HepG2 (cell line): ENCODE data around the gene RABL6. TPM values are rescaled to one million over a fixed set of nuclear protein-coding genes. Genes with fewer than 3 reads are reported as not detected.

Source experiments
- ATF1 ChIP-seq: IDR thresholded peaks from 2 replicates; pipeline ENCODE4 v1.6.1; 2016; ENCODE audit warnings: mild to moderate bottlenecking, control low read depth
- ATF5 ChIP-seq: sonication (generic); formaldehyde crosslinking; IDR thresholded peaks from 2 replicates; pipeline ENCODE4 v1.4.0; 2020; ENCODE audit warnings: mild to moderate bottlenecking, low read depth, missing genetic modification reagents
- CTCF ChIP-seq: sonication (generic); formaldehyde crosslinking; IDR thresholded peaks from 2 replicates; pipeline ENCODE4 v1.5.0; 2020; ENCODE audit warnings: mild to moderate bottlenecking, missing genetic modification reagents, moderate library complexity
- FOXP1 ChIP-seq, 2 experiments: fragments of 450-650 bp in 1 of 2; IDR thresholded peaks; 2 replicates each; pipeline ENCODE4 v1.6.1; 2017 to 2018; ENCODE audit warnings: antibody characterized with exemption in 1 of 2
- HDAC1 ChIP-seq: sonication (generic); formaldehyde crosslinking; IDR thresholded peaks from 2 replicates; pipeline ENCODE4 v1.5.1; 2020; ENCODE audit warnings: mild to moderate bottlenecking, missing genetic modification reagents
- HNRNPL ChIP-seq: fragments of 200-400 bp; formaldehyde crosslinking; IDR thresholded peaks from 2 replicates; pipeline ENCODE4 v1.6.1; 2017; ENCODE audit warnings: mild to moderate bottlenecking, low read depth, low read length
- MED13 ChIP-seq: sonication (generic); formaldehyde crosslinking; IDR thresholded peaks from 2 replicates; pipeline ENCODE4 v1.5.0; 2020; ENCODE audit warnings: missing genetic modification reagents
- RXRB ChIP-seq: IDR thresholded peaks from 2 replicates; pipeline ENCODE4 v1.6.1; 2016; ENCODE audit warnings: borderline replicate concordance, missing genetic modification reagents, missing compliant biosample characterization
- SIX1 ChIP-seq: sonication (generic); formaldehyde crosslinking; IDR thresholded peaks from 2 replicates; pipeline ENCODE4 v1.4.0; 2020; ENCODE audit warnings: missing genetic modification reagents, borderline replicate concordance
- TOPORS ChIP-seq: sonication (generic); formaldehyde crosslinking; IDR thresholded peaks from 2 replicates; pipeline ENCODE4 v1.8.0; 2023; ENCODE audit warnings: mild to moderate bottlenecking, missing genetic modification reagents
- ZFYVE20 ChIP-seq: sonication (generic); formaldehyde crosslinking; IDR thresholded peaks from 2 replicates; pipeline ENCODE4 v1.8.0; 2023; ENCODE audit warnings: low read depth, mild to moderate bottlenecking, moderate library complexity, missing genetic modification reagents, borderline replicate concordance
- ZMAT3 ChIP-seq: sonication (generic); formaldehyde crosslinking; conservative IDR thresholded peaks from 2 replicates; pipeline ENCODE4 v1.7.0; 2021; ENCODE audit warnings: missing genetic modification reagents
- ZNF124 ChIP-seq: sonication (generic); formaldehyde crosslinking; IDR thresholded peaks from 2 replicates; pipeline ENCODE4 v1.4.0; 2020; ENCODE audit warnings: missing genetic modification reagents
- ZNF3 ChIP-seq: IDR thresholded peaks from 2 replicates; pipeline ENCODE4 v1.7.0; 2017; ENCODE audit warnings: inconsistent platforms
- ZNF350 ChIP-seq: sonication (generic); formaldehyde crosslinking; IDR thresholded peaks from 2 replicates; pipeline ENCODE4 v1.4.0; 2020; ENCODE audit warnings: mild to moderate bottlenecking, low read depth, missing genetic modification reagents, borderline replicate concordance
- ZNF431 ChIP-seq: sonication (generic); formaldehyde crosslinking; IDR thresholded peaks from 2 replicates; pipeline ENCODE4 v1.9.0; 2022; ENCODE audit warnings: missing genetic modification reagents, low read depth, mild to moderate bottlenecking, borderline replicate concordance
- ZNF468 ChIP-seq: sonication (generic); formaldehyde crosslinking; IDR thresholded peaks from 2 replicates; pipeline ENCODE4 v1.8.0; 2022; ENCODE audit warnings: mild to moderate bottlenecking, moderate library complexity, missing genetic modification reagents
- ZNF549 ChIP-seq: sonication (generic); formaldehyde crosslinking; IDR thresholded peaks from 2 replicates; pipeline ENCODE4 v1.5.0; 2020; ENCODE audit warnings: missing genetic modification reagents
- ZNF615 ChIP-seq: sonication (generic); formaldehyde crosslinking; IDR thresholded peaks from 2 replicates; pipeline ENCODE4 v1.5.0; 2020; ENCODE audit warnings: mild to moderate bottlenecking, missing genetic modification reagents, borderline replicate concordance
- ZNF660 ChIP-seq: sonication (generic); formaldehyde crosslinking; IDR thresholded peaks from 2 replicates; pipeline ENCODE4 v1.5.1; 2020; ENCODE audit warnings: mild to moderate bottlenecking, low read depth, missing genetic modification reagents, borderline replicate concordance
- ZSCAN20 ChIP-seq: sonication (generic); formaldehyde crosslinking; IDR thresholded peaks from 2 replicates; pipeline ENCODE4 v1.4.0; 2020; ENCODE audit warnings: missing genetic modification reagents, mild to moderate bottlenecking, borderline replicate concordance
- polyA plus RNA-seq, 8 experiments: library from polyadenylated mRNA; depleted of rRNA in 3 of 8; stranded (reverse) in 7 of 8; unstranded in 1 of 8; fragments of >200 nt; fragmentation: Illumina TruSeq in 4 of 8; extraction: Trizol in 4 of 8; gene quantifications; 2 replicates each; pipeline versions ENCODE4 v1.2.1 to v1.2.3, GENCODE V29; 2011 to 2016; ENCODE audit warnings: low read depth in 4 of 8, missing spikeins in 1 of 8, mixed read lengths in 1 of 8; ENCODE audit not compliant: insufficient read depth in 1 of 8
- total RNA-seq, 5 experiments: library from RNA; depleted of rRNA; stranded (reverse); fragments of >200 nt; fragmentation: Illumina TruSeq; extraction: Trizol; gene quantifications; 2 replicates each; pipeline ENCODE4 v1.2.3, GENCODE V29; 2016; ENCODE audit warnings: low read depth in 1 of 5
- TF ChIP-seq, protein P1 (sequence below): sonication (generic); formaldehyde crosslinking; IDR thresholded peaks from 2 replicates; pipeline ENCODE4 v1.5.0; 2020; ENCODE audit warnings: mild to moderate bottlenecking, missing genetic modification reagents, borderline replicate concordance
- TF ChIP-seq, protein P2 (sequence below): IDR thresholded peaks from 2 replicates; pipeline ENCODE4 v1.6.1; 2016; ENCODE audit warnings: missing compliant biosample characterization, missing genetic modification reagents, borderline replicate concordance
- TF ChIP-seq, protein P3 (sequence below): sonication (generic); formaldehyde crosslinking; IDR thresholded peaks from 2 replicates; pipeline ENCODE4 v1.8.1; 2023; ENCODE audit warnings: mild to moderate bottlenecking, missing genetic modification reagents

Gene RABL6
- total and polyA plus RNA-seq, 2 of the 13 experiments (the other 11 are each of a cell fraction or from before 2014, with no cell fraction given), result 81.5 to 125 TPM

GRCh38 chr9:136787690-136788400 lies 19.9 kb upstream of the RABL6 start (continued):
- TF ChIP-seq TOPORS (CRISPR knock-in tag) (no peak), HDAC1 (CRISPR knock-in tag) (peak; percentile 56; the same call in 1 of the 2 replicates), ZNF660 (CRISPR knock-in tag) (no peak), ZMAT3 (CRISPR knock-in tag) (no peak), MED13 (no peak), ZSCAN20 (CRISPR knock-in tag) (no peak), FOXP1 (IDR thresholded peaks at IDR 0.05) (no peak), FOXP1 (CRISPR knock-in tag; IDR thresholded peaks at IDR 0.05) (no peak), RXRB (peak; percentile 31; the same call in 1 of the 2 replicates), ZNF350 (CRISPR knock-in tag) (no peak), ZFYVE20 (no peak), ZNF124 (CRISPR knock-in tag) (no peak; the same call in 1 of the 2 replicates), ATF1 (CRISPR knock-in tag) (peak; percentile 47; the same call in 1 of the 2 replicates), ZNF431 (no peak), ZNF468 (CRISPR knock-in tag) (no peak), ZNF3 (no peak), ATF5 (CRISPR knock-in tag) (no peak), ZNF615 (CRISPR knock-in tag) (no peak), ZNF549 (CRISPR knock-in tag) (no peak), HNRNPL (no peak), SIX1 (CRISPR knock-in tag) (no peak), CTCF (CRISPR knock-in tag) (peak; percentile 95)
- TF ChIP-seq, protein P1, sequence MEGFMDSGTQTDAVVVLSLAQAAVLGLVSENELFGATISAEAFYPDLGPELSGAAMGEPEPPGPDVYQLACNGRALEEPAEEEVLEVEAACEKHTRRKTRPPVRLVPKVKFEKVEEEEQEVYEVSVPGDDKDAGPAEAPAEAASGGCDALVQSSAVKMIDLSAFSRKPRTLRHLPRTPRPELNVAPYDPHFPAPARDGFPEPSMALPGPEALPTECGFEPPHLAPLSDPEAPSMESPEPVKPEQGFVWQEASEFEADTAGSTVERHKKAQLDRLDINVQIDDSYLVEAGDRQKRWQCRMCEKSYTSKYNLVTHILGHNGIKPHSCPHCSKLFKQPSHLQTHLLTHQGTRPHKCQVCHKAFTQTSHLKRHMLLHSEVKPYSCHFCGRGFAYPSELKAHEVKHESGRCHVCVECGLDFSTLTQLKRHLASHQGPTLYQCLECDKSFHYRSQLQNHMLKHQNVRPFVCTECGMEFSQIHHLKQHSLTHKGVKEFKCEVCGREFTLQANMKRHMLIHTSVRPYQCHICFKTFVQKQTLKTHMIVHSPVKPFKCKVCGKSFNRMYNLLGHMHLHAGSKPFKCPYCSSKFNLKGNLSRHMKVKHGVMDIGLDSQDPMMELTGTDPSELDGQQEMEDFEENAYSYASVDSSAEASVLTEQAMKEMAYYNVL (CRISPR knock-in tag), result no peak
- TF ChIP-seq, protein P2, sequence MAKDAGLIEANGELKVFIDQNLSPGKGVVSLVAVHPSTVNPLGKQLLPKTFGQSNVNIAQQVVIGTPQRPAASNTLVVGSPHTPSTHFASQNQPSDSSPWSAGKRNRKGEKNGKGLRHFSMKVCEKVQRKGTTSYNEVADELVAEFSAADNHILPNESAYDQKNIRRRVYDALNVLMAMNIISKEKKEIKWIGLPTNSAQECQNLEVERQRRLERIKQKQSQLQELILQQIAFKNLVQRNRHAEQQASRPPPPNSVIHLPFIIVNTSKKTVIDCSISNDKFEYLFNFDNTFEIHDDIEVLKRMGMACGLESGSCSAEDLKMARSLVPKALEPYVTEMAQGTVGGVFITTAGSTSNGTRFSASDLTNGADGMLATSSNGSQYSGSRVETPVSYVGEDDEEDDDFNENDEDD (CRISPR knock-in tag), result 0 out of 2 replicates have a peak, but pooled peaks have one; percentile 10
- TF ChIP-seq, protein P3, sequence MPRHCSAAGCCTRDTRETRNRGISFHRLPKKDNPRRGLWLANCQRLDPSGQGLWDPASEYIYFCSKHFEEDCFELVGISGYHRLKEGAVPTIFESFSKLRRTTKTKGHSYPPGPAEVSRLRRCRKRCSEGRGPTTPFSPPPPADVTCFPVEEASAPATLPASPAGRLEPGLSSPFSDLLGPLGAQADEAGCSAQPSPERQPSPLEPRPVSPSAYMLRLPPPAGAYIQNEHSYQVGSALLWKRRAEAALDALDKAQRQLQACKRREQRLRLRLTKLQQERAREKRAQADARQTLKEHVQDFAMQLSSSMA (CRISPR knock-in tag), result no peak
